GM10847 (cell line): ENCODE data around the gene ISLR.

Source experiments
- POLR2A ChIP-seq: IDR thresholded peaks from 2 replicates; pipeline ENCODE4 v1.6.1; 2011; ENCODE audit not compliant: insufficient read length; ENCODE audit errors: extremely low read depth

Gene ISLR

GRCh38 chr15:74178326-74179100 lies 5.0 kb downstream of the ISLR start:
- no peak for TF ChIP-seq POLR2A

- no peak for TF ChIP-seq POLR2A
These were observed 5.8 kb downstream of the ISLR start for GRCh38 chr15:74179101-74179841.

- TF ChIP-seq POLR2A: no peak
These were observed 6.7 kb downstream of the ISLR start for GRCh38 chr15:74179983-74180880.

GRCh38 chr15:74180881-74181602 lies 7.5 kb downstream of the ISLR start:
- TF ChIP-seq POLR2A: no peak

- TF ChIP-seq POLR2A: no peak
These were observed 8.6 kb downstream of the ISLR start for GRCh38 chr15:74182131-74182530.

GRCh38 chr15:74184582-74185091 lies 11.1 kb downstream of the ISLR start:
- no peak for TF ChIP-seq POLR2A

GRCh38 chr15:74185710-74186348 lies 12.3 kb downstream of the ISLR start:
- TF ChIP-seq POLR2A: no peak

GRCh38 chr15:74188216-74188615 lies 14.7 kb downstream of the ISLR start:
- no peak for TF ChIP-seq POLR2A

- TF ChIP-seq POLR2A: no peak
These were observed 18.3 kb downstream of the ISLR start for GRCh38 chr15:74191798-74192197.

- no peak for TF ChIP-seq POLR2A
These were observed 19.2 kb downstream of the ISLR start for GRCh38 chr15:74192751-74193150.

GRCh38 chr15:74193299-74193718 lies 19.8 kb downstream of the ISLR start:
- no peak for TF ChIP-seq POLR2A

GRCh38 chr15:74193905-74194304 lies 20.4 kb downstream of the ISLR start:
- no peak for TF ChIP-seq POLR2A

GRCh38 chr15:74194572-74195559 lies 21.4 kb downstream of the ISLR start:
- no peak for TF ChIP-seq POLR2A

GRCh38 chr15:74196175-74196574 lies 22.7 kb downstream of the ISLR start:
- no peak for TF ChIP-seq POLR2A
